ENCODE results near the gene ADAMTS10.
"Not testable (repeated sequence)": the region's sequence is repeated elsewhere in the genome, so short reads cannot be mapped to it uniquely, and the experiment has no call there.

ADAMTS10 gene

GRCh38 chr19:8592231-8593009 lies 18.1 kb downstream of the ADAMTS10 start:
- peak; percentile 95 for DNase-seq (ENCODE audit: low read depth)

GRCh38 chr19:8589177-8589714 lies 21.3 kb downstream of the ADAMTS10 start:
- no peak for DNase-seq (ENCODE audit: low read depth)

- DNase-seq (ENCODE audit: low read depth) = peak; percentile 25
Measured at GRCh38 chr19:8585894-8586750, 24.4 kb downstream of the ADAMTS10 start.

GRCh38 chr19:8584965-8585893 lies 25.3 kb downstream of the ADAMTS10 start:
- no peak for DNase-seq (ENCODE audit: low read depth)

GRCh38 chr19:8580710-8581281 lies 29.7 kb downstream of the ADAMTS10 start:
- peak; percentile 62 for DNase-seq (ENCODE audit: low read depth)

GRCh38 chr19:8578642-8579265 lies 31.8 kb downstream of the ADAMTS10 start:
- peak; percentile 47 for DNase-seq (ENCODE audit: low read depth)

- no peak for DNase-seq (ENCODE audit: low read depth)
Measured at GRCh38 chr19:8577741-8578140, 32.8 kb downstream of the ADAMTS10 start.

- DNase-seq (ENCODE audit: low read depth) = no peak
Measured at GRCh38 chr19:8577247-8577646, 33.3 kb downstream of the ADAMTS10 start, which contains the start of gene MYO1F. TSS of gene MYO1F (minus strand) at chr19:8577442. CDS start at chr19:8577309, 133 bp downstream.

- DNase-seq (ENCODE audit: low read depth) = no peak
Measured at GRCh38 chr19:8576273-8576993, 34.1 kb downstream of the ADAMTS10 start.

- peak; percentile 56 for DNase-seq (ENCODE audit: low read depth)
Measured at GRCh38 chr19:8575467-8575997, 35.0 kb downstream of the ADAMTS10 start.

- DNase-seq (ENCODE audit: low read depth) = not testable (repeated sequence)
Measured at GRCh38 chr19:8574619-8574922, 35.9 kb downstream of the ADAMTS10 start.

- DNase-seq (ENCODE audit: low read depth) = no peak
Measured at GRCh38 chr19:8573316-8573715, 37.2 kb downstream of the ADAMTS10 start.

- DNase-seq (ENCODE audit: low read depth) = peak; percentile 88
Measured at GRCh38 chr19:8571006-8571411, 39.5 kb downstream of the ADAMTS10 start.

GRCh38 chr19:8569066-8569771 lies 41.3 kb downstream of the ADAMTS10 start:
- peak; percentile 99 for DNase-seq (ENCODE audit: low read depth)

- no peak for DNase-seq (ENCODE audit: low read depth)
Measured at GRCh38 chr19:8567522-8568172, 42.9 kb downstream of the ADAMTS10 start.

- peak; percentile 38 for DNase-seq (ENCODE audit: low read depth)
Measured at GRCh38 chr19:8566855-8567254, 43.7 kb downstream of the ADAMTS10 start.

GRCh38 chr19:8564866-8565265 lies 45.6 kb downstream of the ADAMTS10 start:
- not testable (repeated sequence) for DNase-seq (ENCODE audit: low read depth)

- no peak for DNase-seq (ENCODE audit: low read depth)
Measured at GRCh38 chr19:8561075-8561764, 49.3 kb downstream of the ADAMTS10 start.

Measured in iris pigment epithelial cell (primary cell).